Tibial nerve (tissue), 4 donors: ENCODE results near the gene LACTBL1. TPM values are rescaled to one million over a fixed set of nuclear protein-coding genes. Genes with fewer than 3 reads are reported as not detected.
A peak's percentile ranks its signal among the peaks of the same experiment; 100 is the strongest.

Source experiments
- DNase-seq, 2 donors: peaks; one replicate each; pipeline ENCODE4 v3.0.0-alpha.2; 2019; ENCODE audit warnings: low spot score in 2 of 2
- H3K27ac ChIP-seq, 4 donors: fragments of 200-600 bp; sonication (generic) in 3 of 4; one replicate each; pipeline ENCODE4 v1.5.1; 2017 to 2019; ENCODE audit warnings: mild to moderate bottlenecking in 1 of 4
- H3K27me3 ChIP-seq, 2 donors: fragments of 200-600 bp; sonication (generic) in 1 of 2; one replicate each; pipeline versions ENCODE4 v1.5.1 to v1.6.0; 2017 to 2019
- H3K36me3 ChIP-seq, 3 donors: fragments of 200-600 bp; sonication (generic); one replicate each; pipeline ENCODE4 v1.5.1; 2018 to 2019
- H3K4me1 ChIP-seq, 4 donors: fragments of 200-600 bp; sonication (generic) in 3 of 4; one replicate each; pipeline ENCODE4 v1.5.1; 2017 to 2019
- H3K4me3 ChIP-seq, 4 donors: fragments of 200-600 bp; sonication (generic) in 3 of 4; one replicate each; pipeline ENCODE4 v1.5.1; 2017 to 2019; ENCODE audit warnings: mild to moderate bottlenecking in 1 of 4, moderate library complexity in 1 of 4
- H3K9me3 ChIP-seq, 4 donors: fragments of 200-600 bp; sonication (generic) in 3 of 4; one replicate each; pipeline ENCODE4 v1.5.1; 2017 to 2019
- CTCF ChIP-seq, 5 experiments: fragments of 200-600 bp in 3 of 5; fragments of 450-650 bp in 2 of 5; sonication (generic) in 3 of 5; IDR thresholded peaks; one replicate each; pipeline ENCODE4 v1.5.1; 2016 to 2019; ENCODE audit warnings: antibody characterized with exemption in 5 of 5, mild to moderate bottlenecking in 3 of 5, moderate library complexity in 2 of 5
- EP300 ChIP-seq, 2 donors: sonication (generic); formaldehyde crosslinking; IDR thresholded peaks; one replicate each; pipeline ENCODE4 v1.6.1; 2017; ENCODE audit warnings: antibody characterized with exemption in 2 of 2, mild to moderate bottlenecking in 1 of 2
- POLR2A ChIP-seq, 2 donors: fragments of 450-650 bp; IDR thresholded peaks; one replicate each; pipeline ENCODE4 v1.6.1; 2017; ENCODE audit warnings: antibody characterized with exemption in 2 of 2, mild to moderate bottlenecking in 2 of 2, moderate library complexity in 2 of 2
- WGBS, 2 donors: methylation state at CpG; one replicate each; pipeline ENCODE4 v1.1.5; 2018; 5-methylcytosine and 5-hydroxymethylcytosine counted together
- total RNA-seq, 4 donors: library from RNA; depleted of rRNA; stranded (reverse); fragments of >200 nt; gene quantifications; one replicate each; pipeline ENCODE4 v1.1.0, GENCODE V29; 2016

LACTBL1 gene
- total RNA-seq, 4 donors from 2014 or later, result not detected

GRCh38 chr1:22936681-22937080, 36.0 kb downstream of the LACTBL1 start:
- TF ChIP-seq CTCF (IDR thresholded peaks at IDR 0.05), result no peak
- TF ChIP-seq POLR2A (IDR thresholded peaks at IDR 0.05), result no peak
- no peak for TF ChIP-seq EP300 (IDR thresholded peaks at IDR 0.05)
- DNase-seq, result no peak
- H3K27ac ChIP-seq, result no peak overlapping the region
- no peaks in the 10 kb centered on the region for H3K27me3 ChIP-seq
- peaks cover 0 to 21% (median 6%) of the 10 kb centered on the region in 4 donors for H3K9me3 ChIP-seq
- 50 to 73% methylated on average over 1 to 2 of the region's 2 CpGs for WGBS, 2 donors
- no peaks in the 10 kb centered on the region for H3K4me1 ChIP-seq
- H3K4me3 ChIP-seq, result no peak overlapping the region
- H3K36me3 ChIP-seq, result no peaks in the 10 kb centered on the region

GRCh38 chr1:22935433-22935832, 37.2 kb downstream of the LACTBL1 start:
- Histone ChIP-seq H3K9me3 (peaks cover 0 to 15% (median 4%) of the 10 kb centered on the region in 4 donors), H3K27me3 (no peaks in the 10 kb centered on the region), H3K36me3 (no peaks in the 10 kb centered on the region), H3K27ac (no peak overlapping the region), H3K4me3 (no peak overlapping the region), H3K4me1 (no peaks in the 10 kb centered on the region)
- TF ChIP-seq CTCF (IDR thresholded peaks at IDR 0.05) (no peak), POLR2A (IDR thresholded peaks at IDR 0.05) (no peak), EP300 (IDR thresholded peaks at IDR 0.05) (no peak)
- WGBS, 2 donors, result 88 to 96% methylated on average over 3 of the region's 3 CpGs
- DNase-seq, result no peak

GRCh38 chr1:22932803-22933470, 39.7 kb downstream of the LACTBL1 start:
- Histone ChIP-seq H3K27me3 (no peaks in the 10 kb centered on the region), H3K4me1 (no peaks in the 10 kb centered on the region), H3K36me3 (no peaks in the 10 kb centered on the region), H3K4me3 (no peak overlapping the region), H3K27ac (no peak overlapping the region), H3K9me3 (peaks cover 0 to 5% (median 0%) of the 10 kb centered on the region in 4 donors)
- WGBS, 2 donors, result 39 to 52% methylated on average over 4 of the region's 4 CpGs
- DNase-seq, result no peak
- no peak for TF ChIP-seq CTCF (IDR thresholded peaks at IDR 0.05)
- TF ChIP-seq POLR2A (IDR thresholded peaks at IDR 0.05), result no peak
- no peak for TF ChIP-seq EP300 (IDR thresholded peaks at IDR 0.05)

GRCh38 chr1:22930240-22930912, 42.3 kb downstream of the LACTBL1 start:
- H3K9me3 ChIP-seq, result peaks cover 0 to 5% (median 0%) of the 10 kb centered on the region in 4 donors
- no peaks in the 10 kb centered on the region for H3K4me1 ChIP-seq
- no peak overlapping the region for H3K4me3 ChIP-seq
- H3K36me3 ChIP-seq, result no peaks in the 10 kb centered on the region
- WGBS, 2 donors, result 36 to 38% methylated on average over 11 of the region's 11 CpGs
- DNase-seq, result peak in 1 of 2 donors; percentile 12
- no peak overlapping the region for H3K27ac ChIP-seq
- TF ChIP-seq CTCF (IDR thresholded peaks at IDR 0.05) (peak; percentile 41 to 77 (median 57)), EP300 (IDR thresholded peaks at IDR 0.05) (no peak)
- H3K27me3 ChIP-seq, result peaks cover 0 to 7% of the 10 kb centered on the region in 2 donors

GRCh38 chr1:22925111-22925510, 47.6 kb downstream of the LACTBL1 start:
- H3K9me3 ChIP-seq, result no peaks in the 10 kb centered on the region
- peaks cover 0 to 7% of the 10 kb centered on the region in 2 donors for H3K27me3 ChIP-seq
- no peaks in the 10 kb centered on the region for H3K4me1 ChIP-seq
- WGBS, 2 donors, result 44 to 50% methylated on average over 9 of the region's 9 CpGs
- no peaks in the 10 kb centered on the region for H3K36me3 ChIP-seq
- no peak overlapping the region for H3K27ac ChIP-seq
- TF ChIP-seq CTCF (IDR thresholded peaks at IDR 0.05) (no peak), POLR2A (IDR thresholded peaks at IDR 0.05) (no peak), EP300 (IDR thresholded peaks at IDR 0.05) (no peak)
- DNase-seq, result no peak
- H3K4me3 ChIP-seq, result no peak overlapping the region
